HG03432 (cell line): Measurements from ENCODE around the gene CCDC197.
A peak's percentile ranks its signal among the peaks of the same experiment; 100 is the strongest.

Experiments
- ATAC-seq: cut with Tn5 transposase; IDR thresholded peaks from one replicate; pipeline ENCODE4 v1.9.1; 2021; ENCODE audit warnings: mild to moderate bottlenecking, moderate library complexity; ENCODE audit not compliant: unreplicated experiment

Gene CCDC197

DNA sequence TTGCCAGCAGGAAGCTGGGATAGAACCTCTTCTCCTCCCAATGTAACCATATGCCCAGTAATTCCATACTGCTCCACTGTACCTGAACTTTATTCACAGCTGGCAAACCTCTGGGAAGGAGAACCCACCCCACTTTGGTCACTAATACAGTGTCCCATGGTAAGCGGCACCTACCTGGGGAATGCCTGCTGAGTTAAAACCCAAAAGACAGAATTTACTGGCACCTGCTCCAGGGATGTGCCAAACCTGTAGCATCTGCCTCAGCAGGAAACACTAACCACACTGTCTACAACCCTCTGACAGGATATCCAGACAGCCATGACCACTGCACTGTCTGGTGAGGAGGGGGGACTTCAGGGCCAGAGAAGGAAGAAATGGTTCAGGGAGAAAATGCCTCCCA is 57.3 kb downstream of the CCDC197 start:
- ATAC-seq = no peak

DNA sequence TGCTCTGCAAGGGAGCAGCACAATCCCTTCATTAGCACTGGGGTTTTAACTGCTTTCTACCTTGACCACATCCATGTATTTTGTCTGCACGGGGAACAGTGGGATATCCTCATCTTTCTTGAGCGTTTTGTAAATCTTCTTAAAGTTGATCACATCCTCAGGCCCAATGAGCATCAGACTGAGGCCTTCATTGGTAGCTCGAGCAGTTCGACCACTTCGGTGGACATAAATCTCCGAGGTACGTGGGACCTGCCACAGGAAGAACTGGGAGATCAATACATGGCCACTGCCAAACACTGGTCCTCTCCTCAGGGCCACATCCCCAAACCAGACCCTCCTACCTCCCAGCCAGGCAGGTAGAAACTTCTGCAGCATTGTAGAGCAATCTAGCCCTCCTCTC is 57.8 kb downstream of the CCDC197 start:
- no peak for ATAC-seq

DNA sequence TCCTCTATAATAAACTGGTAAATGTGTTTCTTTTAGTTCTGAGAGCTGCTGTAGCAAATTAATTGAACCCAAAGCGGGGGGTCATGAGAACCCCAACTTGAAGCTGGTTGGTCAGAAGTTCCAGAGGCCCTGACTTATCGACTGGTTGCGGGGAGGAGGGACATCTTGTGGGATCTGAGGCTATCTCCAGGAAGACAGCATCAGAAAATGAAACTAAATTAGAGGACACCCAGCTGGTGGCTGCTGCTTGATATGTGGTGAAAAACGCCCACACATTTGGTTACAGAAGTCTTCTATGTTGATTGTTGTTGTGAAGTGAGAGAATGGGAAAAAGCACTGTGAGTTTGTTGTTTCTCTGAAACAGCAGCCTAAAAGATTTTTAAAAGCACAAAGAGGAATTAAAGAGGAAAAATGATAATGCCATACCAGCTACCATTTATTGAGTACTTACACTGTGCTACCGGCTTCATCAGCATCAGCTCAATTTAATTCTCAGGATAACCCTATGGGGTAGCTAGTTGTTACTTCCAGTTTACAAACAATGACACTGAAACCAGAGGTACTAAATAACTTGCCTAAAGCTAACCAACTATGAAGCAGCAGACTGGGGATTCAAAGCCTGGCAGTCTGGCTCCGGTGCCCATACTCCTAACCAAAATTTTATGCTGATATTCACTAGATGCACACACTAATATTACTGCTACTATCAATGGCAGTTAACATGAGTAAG is 59.6 kb downstream of the CCDC197 start:
- ATAC-seq = peak; percentile 86

DNA sequence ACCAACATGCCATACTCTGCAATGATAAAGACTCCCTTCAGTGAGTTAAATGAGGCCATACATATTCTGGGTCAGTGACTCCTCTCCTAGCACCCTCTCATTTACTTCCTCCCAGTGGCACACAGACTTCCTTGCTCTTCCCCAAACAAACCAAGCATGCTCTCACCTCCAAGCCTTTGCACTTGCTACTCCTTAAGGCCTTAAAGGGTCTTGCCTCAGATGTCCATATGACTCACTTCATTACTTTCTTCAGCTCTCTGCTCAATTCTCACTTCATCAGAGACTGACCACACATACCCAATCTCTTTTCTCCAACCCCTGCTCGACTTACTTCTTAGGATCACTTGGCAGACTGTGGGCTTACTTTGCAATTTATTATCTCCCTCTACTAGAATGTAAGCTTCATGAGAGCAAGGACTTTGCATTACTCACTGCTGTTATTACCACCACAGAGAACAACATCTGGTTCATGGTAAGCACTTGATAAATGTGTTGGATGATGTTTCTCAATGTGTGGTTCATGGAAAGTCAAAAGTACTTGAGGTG is 61.1 kb downstream of the CCDC197 start:
- ATAC-seq = no peak
